ENCODE measurements around the gene MICAL3.

DNA sequence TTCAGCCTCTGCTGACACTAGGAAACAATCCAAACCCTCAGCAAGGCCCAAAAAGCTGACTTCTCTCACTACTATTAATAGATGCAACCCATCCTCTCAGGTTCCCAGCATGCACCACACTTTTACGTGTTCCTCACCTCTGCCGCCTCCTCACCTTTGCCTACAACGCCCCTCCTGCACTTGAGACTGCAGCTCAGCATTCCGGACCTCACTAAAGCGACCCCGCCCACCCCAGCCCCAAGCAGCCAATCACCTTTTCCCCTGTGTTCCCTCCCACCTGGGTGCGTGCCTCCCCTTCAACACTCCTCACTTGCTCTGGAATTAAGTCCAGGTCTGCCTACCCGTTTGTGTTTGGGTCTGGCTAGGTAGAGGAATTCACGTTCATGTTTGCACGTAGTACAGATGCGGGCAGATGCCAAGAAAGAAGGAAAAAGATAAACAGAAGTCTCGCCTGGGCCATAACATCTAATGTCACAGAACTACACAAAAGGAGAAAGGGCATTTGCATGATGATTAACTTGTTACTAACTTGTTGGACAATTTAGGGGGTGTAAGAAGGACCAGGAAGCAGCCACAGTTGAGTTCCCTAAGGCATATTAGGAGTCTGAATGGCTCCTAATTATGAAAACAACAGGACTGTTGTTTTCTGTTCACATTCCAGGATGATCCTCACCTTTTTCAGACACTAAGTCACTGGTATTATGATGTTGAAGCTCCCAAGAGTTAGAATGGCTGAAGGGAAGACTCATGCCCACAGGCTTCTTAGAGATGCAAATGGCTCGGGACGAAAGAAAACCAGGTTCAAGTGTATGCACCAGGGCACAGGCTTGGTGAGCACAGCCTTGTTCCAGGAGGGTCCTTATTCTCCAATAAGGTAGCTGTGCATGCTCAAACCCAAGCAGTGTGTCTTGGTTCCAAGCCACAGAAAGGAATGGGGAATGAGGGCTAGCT lies 102.2 kb downstream of the MICAL3 start:
- TF ChIP-seq, protein P1, sequence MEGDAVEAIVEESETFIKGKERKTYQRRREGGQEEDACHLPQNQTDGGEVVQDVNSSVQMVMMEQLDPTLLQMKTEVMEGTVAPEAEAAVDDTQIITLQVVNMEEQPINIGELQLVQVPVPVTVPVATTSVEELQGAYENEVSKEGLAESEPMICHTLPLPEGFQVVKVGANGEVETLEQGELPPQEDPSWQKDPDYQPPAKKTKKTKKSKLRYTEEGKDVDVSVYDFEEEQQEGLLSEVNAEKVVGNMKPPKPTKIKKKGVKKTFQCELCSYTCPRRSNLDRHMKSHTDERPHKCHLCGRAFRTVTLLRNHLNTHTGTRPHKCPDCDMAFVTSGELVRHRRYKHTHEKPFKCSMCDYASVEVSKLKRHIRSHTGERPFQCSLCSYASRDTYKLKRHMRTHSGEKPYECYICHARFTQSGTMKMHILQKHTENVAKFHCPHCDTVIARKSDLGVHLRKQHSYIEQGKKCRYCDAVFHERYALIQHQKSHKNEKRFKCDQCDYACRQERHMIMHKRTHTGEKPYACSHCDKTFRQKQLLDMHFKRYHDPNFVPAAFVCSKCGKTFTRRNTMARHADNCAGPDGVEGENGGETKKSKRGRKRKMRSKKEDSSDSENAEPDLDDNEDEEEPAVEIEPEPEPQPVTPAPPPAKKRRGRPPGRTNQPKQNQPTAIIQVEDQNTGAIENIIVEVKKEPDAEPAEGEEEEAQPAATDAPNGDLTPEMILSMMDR (IDR thresholded peaks at IDR 0.05; ENCODE audit: low read length) = no peak
- TF ChIP-seq EZH2 (optimal IDR thresholded peaks at IDR 0.05; ENCODE audit: low read depth, low read length) = no peak

Data from MM.1S (cell line).